HCT116 (cell line): Measurements from ENCODE around the gene VSTM2L. TPM values are rescaled to one million over a fixed set of nuclear protein-coding genes. Genes with fewer than 3 reads are reported as not detected.

Experiments used
- ATAC-seq: fragments of 200-7000 bp; cut with Tn5 transposase; 2 replicates; pipeline ENCODE4 v1.9.1; 2020; ENCODE audit warnings: mild to moderate bottlenecking, moderate library complexity
- BruUV-seq: library from RNA; stranded (reverse); fragments of 400-500 nt; replicated peaks from 2 replicates; lab custom pipeline; 2021; lab: Mats Ljungman, UMichigan
- CTCF ChIA-PET: fragments of 300-600 bp; sonication (Branson Sonifier 250); formaldehyde crosslinking; loops from one replicate; lab custom pipeline; 2021; ENCODE audit warnings: antibody characterized with exemption; lab: Charles Lee
- POLR2A ChIA-PET: fragments of 300-600, 350-600 bp; sonication (Branson Sonifier 250); formaldehyde crosslinking; loops from one replicate; lab custom pipeline; 2021; ENCODE audit warnings: antibody characterized with exemption; lab: Charles Lee
- RAD21 ChIA-PET, 2 experiments: fragments of 300-600 bp; sonication (Branson Sonifier 250); formaldehyde crosslinking; loops; one replicate each; lab custom pipeline; 2023; ENCODE audit warnings: low total read pairs in 2 of 2; ENCODE audit not compliant: uncharacterized antibody in 2 of 2, unreplicated experiment in 2 of 2, low non-redundant PET in 1 of 2; lab: Charles Lee
- DNase-seq: peaks from one replicate; pipeline ENCODE4 v3.0.0-alpha.2; 2010; ENCODE audit warnings: low read depth, low spot score
- H2AFZ ChIP-seq: fragments of 200-600 bp; shearing (Covaris generic), sonication (generic); 2 replicates; pipeline ENCODE4 v1.6.1; 2017; ENCODE audit warnings: low read depth, mixed run types, mixed read lengths, antibody characterized with exemption, low read length; ENCODE audit not compliant: poor library complexity, severe bottlenecking
- H3K27ac ChIP-seq: 2 replicates; pipeline ENCODE4 v1.5.1; 2012; ENCODE audit warnings: low read depth, low read length
- H3K27me3 ChIP-seq: fragments of 200-600 bp; sonication (generic); 2 replicates; pipeline ENCODE4 v1.6.1; 2016; ENCODE audit warnings: mixed run types, low read length, mixed read lengths; ENCODE audit not compliant: insufficient read depth
- H3K36me3 ChIP-seq, 2 experiments: fragments of 200-500 bp in 1 of 2; fragments of 200-600 bp in 1 of 2; sonication (Bioruptor generic) in 1 of 2; sonication (generic) in 1 of 2; 2 replicates each; pipeline versions ENCODE4 v1.5.1 to v1.6.1; 2014 to 2016; ENCODE audit warnings: low read length in 2 of 2, inconsistent platforms in 1 of 2, mixed read lengths in 1 of 2, mixed run types in 1 of 2; ENCODE audit not compliant: insufficient read depth in 2 of 2, control insufficient read depth in 1 of 2
- H3K4me1 ChIP-seq, 2 experiments: fragments of 200-600 bp in 1 of 2; sonication (generic) in 1 of 2; 2 replicates each; pipeline versions ENCODE4 v1.5.1 to v1.6.1; 2012 to 2017; ENCODE audit warnings: low read length in 2 of 2, inconsistent platforms in 1 of 2, mild to moderate bottlenecking in 1 of 2, mixed read lengths in 1 of 2, mixed run types in 1 of 2, moderate library complexity in 1 of 2; ENCODE audit not compliant: insufficient read depth in 2 of 2, control insufficient read depth in 1 of 2
- H3K4me2 ChIP-seq: fragments of 200-600 bp; sonication (generic); 2 replicates; pipeline ENCODE4 v1.6.1; 2017; ENCODE audit warnings: mixed run types, low read length, mixed read lengths
- H3K4me3 ChIP-seq, 2 experiments: fragments of 200-600 bp in 1 of 2; sonication (generic) in 1 of 2; replicated peaks in 1 of 2; 2 replicates each; pipeline ENCODE4 v1.5.1; 2011 to 2016; ENCODE audit warnings: low read length in 2 of 2, control low read depth in 1 of 2, low read depth in 1 of 2, mild to moderate bottlenecking in 1 of 2, mixed read lengths in 1 of 2, mixed run types in 1 of 2
- H3K79me2 ChIP-seq: fragments of 200-600 bp; sonication (generic); 2 replicates; pipeline ENCODE4 v1.6.1; 2017; ENCODE audit warnings: mild to moderate bottlenecking, mixed run types, low read length, moderate library complexity, mixed read lengths; ENCODE audit not compliant: insufficient read depth
- H3K9ac ChIP-seq: fragments of 200-600 bp; sonication (generic); 2 replicates; pipeline ENCODE4 v1.6.1; 2016; ENCODE audit warnings: low read length, mixed read lengths
- H3K9me2 ChIP-seq: fragments of 200-600 bp; sonication (generic), shearing (Covaris generic); 2 replicates; pipeline ENCODE4 v1.6.1; 2017; ENCODE audit warnings: mixed run types, mild to moderate bottlenecking, moderate library complexity; ENCODE audit not compliant: insufficient read depth
- H3K9me3 ChIP-seq, 2 experiments: fragments of 200-500 bp in 1 of 2; fragments of 200-600 bp in 1 of 2; sonication (Bioruptor generic) in 1 of 2; sonication (generic) in 1 of 2; 2 replicates each; pipeline ENCODE4 v1.6.1; 2014 to 2017; ENCODE audit warnings: low read length in 2 of 2, mixed read lengths in 2 of 2, inconsistent platforms in 1 of 2, low read depth in 1 of 2, mild to moderate bottlenecking in 1 of 2, mixed run types in 1 of 2, moderate library complexity in 1 of 2; ENCODE audit not compliant: control insufficient read depth in 1 of 2, insufficient read depth in 1 of 2
- H4K20me1 ChIP-seq: fragments of 200-600 bp; sonication (generic), shearing (Covaris generic); 2 replicates; pipeline ENCODE4 v1.6.1; 2017; ENCODE audit warnings: mixed run types, mild to moderate bottlenecking, moderate library complexity; ENCODE audit not compliant: insufficient read depth
- CBX3 ChIP-seq: IDR thresholded peaks from 2 replicates; pipeline ENCODE4 v1.6.1; 2012; ENCODE audit warnings: low read depth
- CTCF ChIP-seq, 3 experiments: fragments of 200-600 bp in 1 of 3; sonication (generic) in 1 of 3; IDR thresholded peaks in 2 of 3; conservative IDR thresholded peaks in 1 of 3; 2 replicates each; pipeline ENCODE4 v1.5.1; 2012 to 2017; ENCODE audit warnings: low read depth in 2 of 3, low read length in 2 of 3, antibody characterized with exemption in 1 of 3, borderline replicate concordance in 1 of 3, control low read depth in 1 of 3, mild to moderate bottlenecking in 1 of 3, mixed read lengths in 1 of 3, mixed run types in 1 of 3, moderate library complexity in 1 of 3; ENCODE audit not compliant: insufficient read depth in 1 of 3
- EZH2 ChIP-seq: fragments of 200-600 bp; sonication (generic); IDR thresholded peaks from 2 replicates; pipeline ENCODE4 v1.6.1; 2017; ENCODE audit warnings: antibody characterized with exemption, mixed run types
- SIN3A ChIP-seq: IDR thresholded peaks from 2 replicates; pipeline ENCODE4 v1.6.1; 2012; ENCODE audit warnings: low read depth
- SP1 ChIP-seq: IDR thresholded peaks from 2 replicates; pipeline ENCODE4 v1.6.1; 2012; ENCODE audit warnings: low read depth
- ZBTB33 ChIP-seq: IDR thresholded peaks from 2 replicates; pipeline ENCODE4 v1.6.1; 2011; ENCODE audit warnings: mild to moderate bottlenecking, low read length, moderate library complexity; ENCODE audit not compliant: insufficient replicate concordance; ENCODE audit errors: extremely low read depth
- ZNF274 ChIP-seq: fragments of 200-500 bp; sonication (Bioruptor generic); IDR thresholded peaks from 2 replicates; pipeline ENCODE4 v1.6.1; 2014; ENCODE audit warnings: mild to moderate bottlenecking, low read depth, low read length, inconsistent platforms
- intact Hi-C: fragments of 100-400 bp; cut with micrococcal nuclease; formaldehyde crosslinking; loops from 2 replicates; pipeline ENCODE4 v1.10.0; 2022
- total RNA-seq: library from RNA; stranded (reverse); gene quantifications from one replicate; pipeline ENCODE4 v1.2.1, GENCODE V29; 2021; ENCODE audit not compliant: unreplicated experiment

Gene VSTM2L
- total RNA-seq, 1 experiment from 2014 or later, result 0.69 TPM

- Histone ChIP-seq H3K9ac (no peak overlapping the region), H3K79me2 (no peaks in the 10 kb centered on the region), H3K27ac (no peak overlapping the region), H3K36me3 (no peaks in the 10 kb centered on the region), H3K9me2 (no peaks in the 10 kb centered on the region), H3K27me3 (no peaks in the 10 kb centered on the region), H3K4me1 (no peaks in the 10 kb centered on the region), H3K4me3 (no peak overlapping the region), H3K9me3 (no peaks in the 10 kb centered on the region), H3K4me2 (no peak overlapping the region), H2AFZ (no peak overlapping the region), H4K20me1 (no peaks in the 10 kb centered on the region)
- ATAC-seq, result no peak
- no peak for TF ChIP-seq ZBTB33
- TF ChIP-seq SIN3A, result no peak
- TF ChIP-seq CBX3, result no peak
- TF ChIP-seq ZNF274, result no peak
- no peak for TF ChIP-seq EZH2
- TF ChIP-seq CTCF (IDR thresholded peaks at IDR 0.05 in 2 of 3, conservative IDR thresholded peaks at IDR 0.05 in 1 of 3; ENCODE audit: borderline replicate concordance in 1 of 3, insufficient read depth in 1 of 3, low read depth in 2 of 3, low read length in 2 of 3), result no peak
- TF ChIP-seq SP1, result no peak
- RAD21 ChIA-PET, result no interaction called here
- no peak for DNase-seq
- intact Hi-C loops, result no loop called here
- no TSS peak for BruUV-seq
- POLR2A ChIA-PET, result no interaction called here
- CTCF ChIA-PET, result no interaction called here
Measured at GRCh38 chr20:37867289-37868195, 35.4 kb upstream of the VSTM2L start.
